Astrocyte (in vitro differentiated cells and primary cell): ENCODE results near the gene PRRX1. TPM values are rescaled to one million over a fixed set of nuclear protein-coding genes. Genes with fewer than 3 reads are reported as not detected.

Experiments
- DNase-seq: peaks from one replicate; pipeline ENCODE4 v3.0.0-alpha.2; 2010; ENCODE audit warnings: low read depth
- FAIRE-seq: peaks from 2 replicates; lab custom pipeline; 2011; peaks lifted over from hg19 to GRCh38; lab: Jason Lieb, UNC
- H2AFZ ChIP-seq: 2 replicates; pipeline ENCODE4 v1.6.0; 2012; ENCODE audit warnings: low read depth, low read length, inconsistent platforms
- H3K27ac ChIP-seq: 2 replicates; pipeline ENCODE4 v1.5.1; 2011; ENCODE audit warnings: low read depth, low read length, inconsistent platforms
- H3K27me3 ChIP-seq: 2 replicates; pipeline ENCODE4 v1.6.0; 2011; ENCODE audit warnings: low read length, inconsistent platforms; ENCODE audit not compliant: insufficient read depth
- H3K36me3 ChIP-seq: 2 replicates; pipeline ENCODE4 v1.5.1; 2011; ENCODE audit warnings: low read length, inconsistent platforms; ENCODE audit not compliant: insufficient read depth
- H3K4me1 ChIP-seq: 2 replicates; pipeline ENCODE4 v1.5.1; 2011; ENCODE audit warnings: low read length, inconsistent platforms; ENCODE audit not compliant: insufficient read depth
- H3K4me2 ChIP-seq: 2 replicates; pipeline ENCODE4 v1.6.0; 2012; ENCODE audit warnings: low read length, inconsistent platforms
- H3K4me3 ChIP-seq: 2 replicates; pipeline ENCODE4 v1.5.1; 2011; ENCODE audit warnings: low read depth, mild to moderate bottlenecking, low read length, inconsistent platforms; ENCODE audit not compliant: insufficient read depth
- H3K79me2 ChIP-seq: 2 replicates; pipeline ENCODE4 v1.6.0; 2012; ENCODE audit warnings: mild to moderate bottlenecking, low read length, inconsistent platforms; ENCODE audit not compliant: insufficient read depth
- H3K9ac ChIP-seq: 2 replicates; pipeline ENCODE4 v1.6.0; 2012; ENCODE audit warnings: mild to moderate bottlenecking, low read length, inconsistent platforms
- H3K9me3 ChIP-seq: 2 replicates; pipeline ENCODE4 v1.5.1; 2012; ENCODE audit warnings: low read depth, mild to moderate bottlenecking, low read length, inconsistent platforms; ENCODE audit not compliant: insufficient read depth
- H4K20me1 ChIP-seq: 2 replicates; pipeline ENCODE4 v1.6.0; 2012; ENCODE audit warnings: low read length, inconsistent platforms; ENCODE audit not compliant: insufficient read depth
- H3K27ac Mint-ChIP-seq: one replicate; pipeline ENCODE4 v1.8.0; 2021; ENCODE audit warnings: mild to moderate bottlenecking, mixed read lengths; ENCODE audit not compliant: unreplicated experiment
- H3K27me3 Mint-ChIP-seq: one replicate; pipeline ENCODE4 v1.8.0; 2021; ENCODE audit warnings: low read depth, mixed read lengths; ENCODE audit not compliant: unreplicated experiment
- H3K36me3 Mint-ChIP-seq: one replicate; pipeline ENCODE4 v1.8.0; 2021; ENCODE audit warnings: low read depth, mixed read lengths; ENCODE audit not compliant: unreplicated experiment
- H3K4me1 Mint-ChIP-seq: one replicate; pipeline ENCODE4 v1.8.0; 2021; ENCODE audit warnings: low read depth, mixed read lengths; ENCODE audit not compliant: unreplicated experiment
- H3K4me3 Mint-ChIP-seq: one replicate; pipeline ENCODE4 v1.8.0; 2021; ENCODE audit warnings: mild to moderate bottlenecking, moderate library complexity, mixed read lengths; ENCODE audit not compliant: unreplicated experiment
- H3K9me3 Mint-ChIP-seq: one replicate; pipeline ENCODE4 v1.8.0; 2021; ENCODE audit warnings: mild to moderate bottlenecking, mixed read lengths; ENCODE audit not compliant: unreplicated experiment
- CTCF ChIP-seq: IDR thresholded peaks from 2 replicates; pipeline ENCODE4 v1.5.1; 2011; ENCODE audit warnings: low read depth, mild to moderate bottlenecking, inconsistent platforms, low read length, moderate library complexity; ENCODE audit not compliant: insufficient read depth
- EZH2 ChIP-seq: IDR thresholded peaks from 2 replicates; pipeline ENCODE4 v1.6.1; 2012; ENCODE audit warnings: mild to moderate bottlenecking, low read length, inconsistent platforms; ENCODE audit not compliant: insufficient read depth
- total RNA-seq: library from RNA; stranded (reverse); gene quantifications from 2 replicates; pipeline ENCODE4 v1.2.1, GENCODE V29; 2021

PRRX1 gene
- total RNA-seq, 1 donor from 2014 or later = 1.3 TPM

DNA sequence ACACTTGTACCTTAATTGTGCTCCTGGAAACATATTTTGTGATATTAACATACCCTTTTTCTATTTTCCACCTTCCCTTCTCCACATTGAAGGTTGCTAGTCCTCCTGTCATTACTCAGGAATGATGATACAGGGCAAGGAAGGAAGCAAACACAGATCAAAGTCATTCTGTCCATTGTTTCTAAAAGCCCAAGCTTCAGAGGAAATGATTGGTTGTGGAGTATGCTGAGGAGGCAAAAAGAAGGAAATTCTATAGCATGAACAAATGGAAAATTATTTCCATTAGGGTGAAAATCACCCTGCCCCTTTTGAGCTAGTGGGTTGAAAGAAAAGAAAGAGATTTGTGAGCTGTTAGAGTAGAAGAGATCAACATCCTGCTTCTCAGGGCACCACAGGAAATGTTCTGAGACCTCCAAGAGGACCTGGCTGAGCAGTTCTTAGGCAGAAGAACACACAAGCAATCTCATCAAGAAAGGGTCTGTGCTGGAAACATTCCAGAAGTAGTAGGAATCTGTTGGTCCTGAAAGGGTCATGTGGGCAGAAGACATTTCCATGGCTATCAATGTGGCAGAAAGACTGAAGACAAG lies 29.0 kb upstream of the PRRX1 start:
- Histone ChIP-seq H2AFZ (peak overlapping the region; percentile 43), H3K27me3 (no peaks in the 10 kb centered on the region), H3K4me2 (peak overlapping the region; percentile 55), H3K4me3 (no peak overlapping the region), H3K4me1 (peaks cover 16% of the 10 kb centered on the region), H4K20me1 (no peaks in the 10 kb centered on the region), H3K9me3 (no peaks in the 10 kb centered on the region), H3K79me2 (no peaks in the 10 kb centered on the region), H3K9ac (peak overlapping the region; percentile 35), H3K36me3 (no peaks in the 10 kb centered on the region), H3K27ac (peak overlapping the region; percentile 79)
- Mint-ChIP-seq H3K4me3 (no peak overlapping the region), H3K9me3 (no peaks in the 10 kb centered on the region), H3K27ac (no peak overlapping the region), H3K36me3 (no peaks in the 10 kb centered on the region), H3K27me3 (no peaks in the 10 kb centered on the region), H3K4me1 (peaks cover 10% of the 10 kb centered on the region)
- FAIRE-seq (no peak), DNase-seq (peak; percentile 39)
- TF ChIP-seq EZH2 = no peak
- TF ChIP-seq CTCF = no peak

- Mint-ChIP-seq H3K27ac (no peak overlapping the region), H3K4me1 (peaks cover 2% of the 10 kb centered on the region), H3K27me3 (peaks cover under 1% of the 10 kb centered on the region), H3K36me3 (no peaks in the 10 kb centered on the region), H3K4me3 (no peak overlapping the region), H3K9me3 (no peaks in the 10 kb centered on the region)
- H2AFZ ChIP-seq = no peak overlapping the region
- no peaks in the 10 kb centered on the region for H3K4me1 ChIP-seq
- no peaks in the 10 kb centered on the region for H3K27me3 ChIP-seq
- no peak overlapping the region for H3K4me2 ChIP-seq
- H4K20me1 ChIP-seq = no peaks in the 10 kb centered on the region
- no peak overlapping the region for H3K9ac ChIP-seq
- H3K79me2 ChIP-seq = no peaks in the 10 kb centered on the region
- no peak for FAIRE-seq
- no peak for TF ChIP-seq CTCF
- TF ChIP-seq EZH2 = no peak
- H3K4me3 ChIP-seq = no peak overlapping the region
- no peaks in the 10 kb centered on the region for H3K9me3 ChIP-seq
- no peaks in the 10 kb centered on the region for H3K36me3 ChIP-seq
- DNase-seq = peak; percentile 14
- no peak overlapping the region for H3K27ac ChIP-seq
Measured at GRCh38 chr1:170640581-170640980, 23.4 kb upstream of the PRRX1 start.

- no peak for TF ChIP-seq EZH2
- no peak for TF ChIP-seq CTCF
- no peak overlapping the region for H2AFZ ChIP-seq
- FAIRE-seq (no peak), DNase-seq (no peak)
- no peak overlapping the region for H3K9ac ChIP-seq
- H3K79me2 ChIP-seq = no peaks in the 10 kb centered on the region
- H3K4me3 ChIP-seq = no peak overlapping the region
- H4K20me1 ChIP-seq = no peaks in the 10 kb centered on the region
- peaks cover 42% of the 10 kb centered on the region for H3K27me3 Mint-ChIP-seq
- no peaks in the 10 kb centered on the region for H3K9me3 ChIP-seq
- no peaks in the 10 kb centered on the region for H3K36me3 Mint-ChIP-seq
- H3K9me3 Mint-ChIP-seq = no peaks in the 10 kb centered on the region
- H3K4me3 Mint-ChIP-seq = no peak overlapping the region
- no peak overlapping the region for H3K4me2 ChIP-seq
- H3K27ac ChIP-seq = no peak overlapping the region
- H3K27me3 ChIP-seq = no peaks in the 10 kb centered on the region
- H3K4me1 Mint-ChIP-seq = peaks cover 6% of the 10 kb centered on the region
- peaks cover 14% of the 10 kb centered on the region for H3K4me1 ChIP-seq
- no peaks in the 10 kb centered on the region for H3K36me3 ChIP-seq
- no peak overlapping the region for H3K27ac Mint-ChIP-seq
Measured at GRCh38 chr1:170657275-170657853, 6.6 kb upstream of the PRRX1 start.
